ENCODE measurements around the gene MANEAL.

- TF ChIP-seq CTCF (IDR thresholded peaks at IDR 0.05), result no peak
- TF ChIP-seq POLR2A (IDR thresholded peaks at IDR 0.05), result no peak
Observed at GRCh38 chr1:37831809-37832208, 38.2 kb downstream of the MANEAL start.

All from right lobe of liver (tissue), 4 donors.